Measurements from ENCODE around the gene GXYLT1.
"Not testable (repeated sequence)": the region's sequence is repeated elsewhere in the genome, so short reads cannot be mapped to it uniquely, and the experiment has no call there.

Gene GXYLT1, protein sequence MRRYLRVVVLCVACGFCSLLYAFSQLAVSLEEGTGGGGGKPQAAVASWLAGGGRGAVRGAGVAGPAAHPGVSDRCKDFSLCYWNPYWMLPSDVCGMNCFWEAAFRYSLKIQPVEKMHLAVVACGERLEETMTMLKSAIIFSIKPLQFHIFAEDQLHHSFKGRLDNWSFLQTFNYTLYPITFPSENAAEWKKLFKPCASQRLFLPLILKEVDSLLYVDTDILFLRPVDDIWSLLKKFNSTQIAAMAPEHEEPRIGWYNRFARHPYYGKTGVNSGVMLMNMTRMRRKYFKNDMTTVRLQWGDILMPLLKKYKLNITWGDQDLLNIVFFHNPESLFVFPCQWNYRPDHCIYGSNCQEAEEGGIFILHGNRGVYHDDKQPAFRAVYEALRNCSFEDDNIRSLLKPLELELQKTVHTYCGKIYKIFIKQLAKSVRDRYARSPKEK

DNA sequence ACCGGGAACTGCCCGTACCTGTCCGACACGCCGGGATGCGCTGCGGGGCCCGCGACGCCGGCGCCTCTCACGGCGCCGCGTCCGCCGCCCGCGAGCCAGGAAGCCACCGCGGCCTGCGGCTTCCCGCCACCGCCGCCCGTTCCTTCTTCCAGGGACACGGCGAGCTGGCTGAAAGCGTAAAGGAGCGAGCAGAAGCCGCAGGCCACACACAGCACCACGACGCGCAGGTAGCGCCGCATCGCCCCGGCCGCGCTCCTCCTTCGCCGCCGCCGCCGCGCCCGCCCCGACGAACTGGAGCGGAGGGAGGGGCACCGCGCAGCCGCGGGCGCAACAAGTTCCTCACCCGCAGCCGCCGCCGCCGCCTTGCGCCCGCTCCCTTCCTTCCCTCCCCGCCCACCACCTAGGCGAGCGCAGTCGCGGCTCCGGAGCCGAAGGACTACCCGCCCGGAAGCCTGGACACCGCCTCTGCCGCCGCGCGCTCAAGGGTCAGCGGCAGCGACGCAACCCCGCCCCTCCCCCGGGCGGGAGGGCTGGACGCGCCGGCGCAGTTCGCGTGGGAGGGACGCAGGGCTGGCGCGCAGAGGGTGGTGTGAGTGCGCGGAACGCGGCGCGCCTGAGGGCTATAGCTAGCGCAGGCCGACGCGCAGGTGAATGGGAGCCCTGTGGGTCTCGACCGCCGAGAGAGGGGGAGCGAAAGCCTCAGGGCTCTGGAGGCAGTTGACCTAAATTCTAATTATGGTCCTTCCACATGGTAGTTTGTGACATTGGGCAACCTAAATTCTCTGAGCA, at the start of gene GXYLT1:
TSS of gene GXYLT1 (minus strand) at position 467 of the 789 bp plus-strand sequence. CDS start at position 239, 228 bp downstream.
- peak within 1 kb of the TSS; percentile 73 for H3K4me3 ChIP-seq (ENCODE audit: low read length)
- TF ChIP-seq, protein P1, sequence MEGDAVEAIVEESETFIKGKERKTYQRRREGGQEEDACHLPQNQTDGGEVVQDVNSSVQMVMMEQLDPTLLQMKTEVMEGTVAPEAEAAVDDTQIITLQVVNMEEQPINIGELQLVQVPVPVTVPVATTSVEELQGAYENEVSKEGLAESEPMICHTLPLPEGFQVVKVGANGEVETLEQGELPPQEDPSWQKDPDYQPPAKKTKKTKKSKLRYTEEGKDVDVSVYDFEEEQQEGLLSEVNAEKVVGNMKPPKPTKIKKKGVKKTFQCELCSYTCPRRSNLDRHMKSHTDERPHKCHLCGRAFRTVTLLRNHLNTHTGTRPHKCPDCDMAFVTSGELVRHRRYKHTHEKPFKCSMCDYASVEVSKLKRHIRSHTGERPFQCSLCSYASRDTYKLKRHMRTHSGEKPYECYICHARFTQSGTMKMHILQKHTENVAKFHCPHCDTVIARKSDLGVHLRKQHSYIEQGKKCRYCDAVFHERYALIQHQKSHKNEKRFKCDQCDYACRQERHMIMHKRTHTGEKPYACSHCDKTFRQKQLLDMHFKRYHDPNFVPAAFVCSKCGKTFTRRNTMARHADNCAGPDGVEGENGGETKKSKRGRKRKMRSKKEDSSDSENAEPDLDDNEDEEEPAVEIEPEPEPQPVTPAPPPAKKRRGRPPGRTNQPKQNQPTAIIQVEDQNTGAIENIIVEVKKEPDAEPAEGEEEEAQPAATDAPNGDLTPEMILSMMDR (IDR thresholded peaks at IDR 0.05; ENCODE audit: insufficient read depth, low read depth, low read length, missing control alignments): no peak

DNA sequence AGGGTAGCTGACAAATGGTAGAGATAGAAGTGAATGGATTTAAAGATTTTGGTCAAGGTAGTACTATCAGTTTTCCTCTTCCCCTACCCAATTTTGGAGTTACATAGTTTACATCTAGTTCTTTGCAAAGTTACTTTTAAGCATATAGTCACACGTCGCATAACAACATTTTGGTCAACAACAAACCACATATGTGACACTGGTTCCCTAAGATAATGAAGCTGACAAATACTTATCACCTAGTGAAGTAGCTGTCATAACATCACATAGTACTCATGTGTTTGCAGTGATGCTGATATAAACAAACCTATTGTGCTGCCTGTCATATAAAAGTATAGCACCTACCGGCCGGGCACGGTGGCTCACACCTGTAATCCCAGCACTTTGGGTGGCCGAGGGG, 48.0 kb upstream of the GXYLT1 start:
- H3K4me3 ChIP-seq (ENCODE audit: low read length): no peak overlapping the region
- TF ChIP-seq, protein P1 (IDR thresholded peaks at IDR 0.05; ENCODE audit: insufficient read depth, low read depth, low read length, missing control alignments): no peak
- DNase-seq (ENCODE audit: low read depth): no peak

More for the DNA sequence above, at the start of gene GXYLT1:
- DNase-seq (ENCODE audit: low read depth): peak; percentile 95

DNA sequence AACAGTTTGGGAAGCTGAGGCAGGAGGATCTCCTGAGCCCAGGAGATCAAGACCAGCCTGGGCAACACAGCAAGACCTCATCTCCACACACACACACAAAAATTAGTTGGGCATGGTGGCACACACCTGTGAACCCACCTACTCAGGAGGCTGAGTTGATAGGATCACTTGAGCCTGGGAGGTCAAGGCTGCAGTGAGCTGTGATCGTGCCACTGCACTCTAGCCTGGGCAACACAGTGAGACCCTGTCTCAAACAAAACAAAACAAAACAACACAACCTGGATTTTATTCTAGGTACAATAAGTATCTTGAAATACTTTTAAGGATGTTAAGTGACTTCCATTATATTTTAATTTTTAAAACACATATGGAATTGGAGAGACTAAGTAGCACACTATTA, 47.6 kb upstream of the GXYLT1 start:
- no peak for DNase-seq (ENCODE audit: low read depth)
- TF ChIP-seq, protein P1 (IDR thresholded peaks at IDR 0.05; ENCODE audit: insufficient read depth, low read depth, low read length, missing control alignments): no peak
- no peak overlapping the region for H3K4me3 ChIP-seq (ENCODE audit: low read length)

DNA sequence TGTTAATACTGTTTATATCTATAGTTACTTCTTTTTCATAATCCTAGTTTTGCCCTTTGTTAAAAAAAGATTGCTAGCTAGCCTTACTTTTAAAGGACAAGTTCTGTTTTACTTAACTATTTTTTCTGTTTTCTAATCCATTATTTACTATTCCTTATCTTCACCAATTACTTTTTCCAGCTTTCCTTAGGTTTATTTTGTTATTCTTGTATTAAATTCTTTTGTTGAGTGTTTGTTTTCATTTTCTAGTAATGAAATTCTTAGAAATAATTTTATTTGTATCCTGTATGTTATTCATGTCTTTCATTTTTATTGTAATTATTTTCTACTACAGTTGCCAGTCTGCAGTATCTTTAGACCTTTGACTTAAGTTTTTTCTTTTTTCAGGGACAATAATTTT, 45.7 kb upstream of the GXYLT1 start:
- H3K4me3 ChIP-seq (ENCODE audit: low read length): no peak overlapping the region
- TF ChIP-seq, protein P1 (IDR thresholded peaks at IDR 0.05; ENCODE audit: insufficient read depth, low read depth, low read length, missing control alignments): no peak
- DNase-seq (ENCODE audit: low read depth): no peak

DNA sequence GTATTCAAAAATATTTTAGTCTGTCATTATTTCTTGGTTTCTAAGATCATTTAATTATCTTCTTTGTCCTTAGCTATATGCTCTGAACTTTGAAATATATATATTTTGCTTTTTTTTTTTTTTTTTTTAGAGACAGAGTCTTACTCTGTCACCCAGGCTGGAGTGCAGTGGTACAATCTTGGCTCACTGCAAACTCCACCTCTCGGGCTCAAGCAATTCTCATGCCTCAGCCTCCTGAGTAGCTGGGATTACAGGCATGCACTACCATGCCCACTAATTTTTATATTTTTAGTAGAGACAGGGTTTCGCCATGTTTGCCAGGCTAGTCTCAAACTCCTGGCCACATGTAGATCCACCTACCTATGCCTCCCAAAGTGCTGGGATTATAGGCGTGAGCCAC, 43.6 kb upstream of the GXYLT1 start:
- DNase-seq (ENCODE audit: low read depth); H3K4me3 ChIP-seq (ENCODE audit: low read length): not testable (repeated sequence)

DNA sequence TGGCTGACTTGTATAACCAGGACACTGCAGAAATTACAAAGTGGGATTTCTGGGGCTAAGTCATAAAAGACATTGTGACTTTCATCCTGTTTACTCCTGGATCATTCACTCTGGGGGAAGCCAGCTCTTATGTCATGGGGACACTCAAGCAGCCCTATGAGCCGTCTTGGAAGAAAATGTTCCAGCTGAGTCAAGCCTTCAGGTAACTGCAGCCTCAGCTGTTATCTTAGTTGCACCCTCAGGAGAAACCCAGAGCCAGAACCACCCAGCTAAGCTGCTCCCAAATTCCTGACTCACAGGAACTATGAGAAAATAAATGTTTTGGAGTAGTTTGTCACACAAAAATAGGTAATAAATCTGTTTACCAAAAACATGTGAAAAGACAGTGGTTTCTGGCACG, 43.1 kb upstream of the GXYLT1 start:
- no peak overlapping the region for H3K4me3 ChIP-seq (ENCODE audit: low read length)
- DNase-seq (ENCODE audit: low read depth): peak; percentile 32
- TF ChIP-seq, protein P1 (IDR thresholded peaks at IDR 0.05; ENCODE audit: insufficient read depth, low read depth, low read length, missing control alignments): no peak

DNA sequence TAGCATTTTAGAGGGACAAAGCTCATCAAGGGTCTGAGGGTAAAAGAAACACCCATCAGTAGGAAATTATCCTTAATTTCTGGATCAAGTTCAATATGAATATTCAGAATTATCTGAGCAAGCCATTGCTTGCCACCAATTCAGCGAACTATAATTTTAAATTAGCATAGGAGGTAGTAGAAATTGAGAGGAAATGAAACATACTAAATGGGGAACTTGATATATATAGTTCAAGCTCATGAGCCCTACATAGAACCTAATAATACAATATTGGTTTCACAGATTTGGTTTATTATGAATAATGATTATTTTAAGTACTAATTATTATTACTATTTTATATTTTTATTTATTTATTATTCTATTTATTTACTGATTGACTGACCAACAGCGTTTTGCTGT, 42.1 kb upstream of the GXYLT1 start:
- no peak for DNase-seq (ENCODE audit: low read depth)
- TF ChIP-seq, protein P1 (IDR thresholded peaks at IDR 0.05; ENCODE audit: insufficient read depth, low read depth, low read length, missing control alignments): no peak
- no peak overlapping the region for H3K4me3 ChIP-seq (ENCODE audit: low read length)

All from epithelial cell of esophagus (primary cell).